HFFc6 (cell line): ENCODE measurements around the gene EPB41L3. TPM values are rescaled to one million over a fixed set of nuclear protein-coding genes. Genes with fewer than 3 reads are reported as not detected.

ENCODE experiments used
- DNase-seq: peaks from one replicate; pipeline ENCODE4 v3.0.0-alpha.2; 2018
- H3K27ac Mint-ChIP-seq: 2 replicates; pipeline ENCODE4 v1.8.0; 2020; ENCODE audit warnings: mild to moderate bottlenecking, mixed read lengths
- H3K27me3 Mint-ChIP-seq: 2 replicates; pipeline ENCODE4 v1.8.0; 2021; ENCODE audit warnings: mild to moderate bottlenecking, moderate library complexity, mixed read lengths; ENCODE audit not compliant: insufficient read depth
- H3K36me3 Mint-ChIP-seq: 2 replicates; pipeline ENCODE4 v1.8.0; 2021; ENCODE audit warnings: low read depth, mixed read lengths
- H3K4me1 Mint-ChIP-seq: 2 replicates; pipeline ENCODE4 v1.8.0; 2020; ENCODE audit warnings: low read depth, mixed read lengths
- H3K4me3 Mint-ChIP-seq: 2 replicates; pipeline ENCODE4 v1.8.0; 2020; ENCODE audit warnings: mild to moderate bottlenecking, moderate library complexity, mixed read lengths
- H3K9me3 Mint-ChIP-seq: 2 replicates; pipeline ENCODE4 v1.8.0; 2020; ENCODE audit warnings: mild to moderate bottlenecking, mixed read lengths
- total RNA-seq, 6 experiments: library from RNA; stranded (reverse); fragmentation: NEBNext Ultra II Directional; extraction: Animal tissue kit (Norgen Biotek cat#: 25700); gene quantifications; 2 replicates in 1 of 6; 3 replicates in 5 of 6; pipeline ENCODE4 v1.2.3, GENCODE V29; 2021
- TF ChIP-seq, protein P1 (sequence below): fragments of 200-600 bp; sonication (generic); IDR thresholded peaks from 2 replicates; pipeline ENCODE4 v1.5.0; 2021; ENCODE audit warnings: antibody characterized with exemption, mild to moderate bottlenecking

EPB41L3 gene
- total RNA-seq, 6 experiments from 2014 or later: 1.3 to 17.0 (median 1.8) TPM

DNA sequence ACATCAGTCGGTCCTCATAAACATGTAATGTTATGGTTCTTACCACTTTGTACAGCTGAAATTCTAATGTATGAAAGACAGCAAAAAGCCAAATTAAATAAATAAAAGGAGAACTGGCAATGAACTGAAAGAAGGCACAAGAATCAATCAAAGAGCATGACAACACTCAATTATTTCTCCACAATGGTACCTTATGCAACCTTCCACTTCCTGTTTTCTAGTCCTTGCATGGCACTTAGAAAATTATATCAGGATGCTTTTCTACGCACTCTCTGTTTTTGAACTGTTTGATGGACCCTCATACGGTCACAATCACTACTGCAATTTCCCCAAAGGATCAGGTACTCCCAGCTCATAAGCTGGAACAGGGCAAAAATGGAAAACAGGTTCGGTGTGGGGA lies 81.6 kb downstream of the EPB41L3 start:
- Mint-ChIP-seq H3K27me3 (no peaks in the 10 kb centered on the region), H3K27ac (no peak overlapping the region), H3K9me3 (peaks cover 27% of the 10 kb centered on the region), H3K4me1 (peaks cover 5% of the 10 kb centered on the region; the same call in 1 of the 2 replicates), H3K4me3 (no peak overlapping the region), H3K36me3 (no peaks in the 10 kb centered on the region)
- no peak for DNase-seq
- TF ChIP-seq, protein P1, sequence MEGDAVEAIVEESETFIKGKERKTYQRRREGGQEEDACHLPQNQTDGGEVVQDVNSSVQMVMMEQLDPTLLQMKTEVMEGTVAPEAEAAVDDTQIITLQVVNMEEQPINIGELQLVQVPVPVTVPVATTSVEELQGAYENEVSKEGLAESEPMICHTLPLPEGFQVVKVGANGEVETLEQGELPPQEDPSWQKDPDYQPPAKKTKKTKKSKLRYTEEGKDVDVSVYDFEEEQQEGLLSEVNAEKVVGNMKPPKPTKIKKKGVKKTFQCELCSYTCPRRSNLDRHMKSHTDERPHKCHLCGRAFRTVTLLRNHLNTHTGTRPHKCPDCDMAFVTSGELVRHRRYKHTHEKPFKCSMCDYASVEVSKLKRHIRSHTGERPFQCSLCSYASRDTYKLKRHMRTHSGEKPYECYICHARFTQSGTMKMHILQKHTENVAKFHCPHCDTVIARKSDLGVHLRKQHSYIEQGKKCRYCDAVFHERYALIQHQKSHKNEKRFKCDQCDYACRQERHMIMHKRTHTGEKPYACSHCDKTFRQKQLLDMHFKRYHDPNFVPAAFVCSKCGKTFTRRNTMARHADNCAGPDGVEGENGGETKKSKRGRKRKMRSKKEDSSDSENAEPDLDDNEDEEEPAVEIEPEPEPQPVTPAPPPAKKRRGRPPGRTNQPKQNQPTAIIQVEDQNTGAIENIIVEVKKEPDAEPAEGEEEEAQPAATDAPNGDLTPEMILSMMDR: no peak

- Mint-ChIP-seq H3K4me1 (peaks cover 5% of the 10 kb centered on the region; the same call in 1 of the 2 replicates), H3K27ac (no peak overlapping the region; the same call in 1 of the 2 replicates), H3K4me3 (no peak overlapping the region), H3K36me3 (no peaks in the 10 kb centered on the region), H3K9me3 (peaks cover 25% of the 10 kb centered on the region), H3K27me3 (no peaks in the 10 kb centered on the region)
- TF ChIP-seq, protein P1: no peak
- DNase-seq: no peak
Observed at GRCh38 chr18:5461041-5461440, 82.8 kb downstream of the EPB41L3 start.

GRCh38 chr18:5457462-5457957 lies 86.3 kb downstream of the EPB41L3 start:
- peak overlapping the region; percentile 42; the same call in 1 of the 2 replicates for H3K4me3 Mint-ChIP-seq
- TF ChIP-seq, protein P1: no peak
- no peak for DNase-seq
- H3K4me1 Mint-ChIP-seq: no peaks in the 10 kb centered on the region; the same call in 1 of the 2 replicates
- peak overlapping the region; percentile 54; the same call in 1 of the 2 replicates for H3K27ac Mint-ChIP-seq
- H3K27me3 Mint-ChIP-seq: no peaks in the 10 kb centered on the region
- peaks cover 18% of the 10 kb centered on the region for H3K9me3 Mint-ChIP-seq
- H3K36me3 Mint-ChIP-seq: no peaks in the 10 kb centered on the region

GRCh38 chr18:5456577-5457461 lies 87.0 kb downstream of the EPB41L3 start:
- TF ChIP-seq, protein P1: peak; percentile 54; the same call in 1 of the 2 replicates
- no peaks in the 10 kb centered on the region for H3K36me3 Mint-ChIP-seq
- no peaks in the 10 kb centered on the region for H3K27me3 Mint-ChIP-seq
- peak overlapping the region; percentile 54; the same call in 1 of the 2 replicates for H3K27ac Mint-ChIP-seq
- no peaks in the 10 kb centered on the region; the same call in 1 of the 2 replicates for H3K4me1 Mint-ChIP-seq
- peak; percentile 7 for DNase-seq
- peaks cover 13% of the 10 kb centered on the region for H3K9me3 Mint-ChIP-seq
- peak overlapping the region; percentile 42; the same call in 1 of the 2 replicates for H3K4me3 Mint-ChIP-seq

GRCh38 chr18:5455674-5456073 lies 88.1 kb downstream of the EPB41L3 start:
- TF ChIP-seq, protein P1: no peak
- no peak for DNase-seq
- no peaks in the 10 kb centered on the region for H3K36me3 Mint-ChIP-seq
- no peaks in the 10 kb centered on the region for H3K27me3 Mint-ChIP-seq
- H3K4me1 Mint-ChIP-seq: no peaks in the 10 kb centered on the region; the same call in 1 of the 2 replicates
- no peak overlapping the region for H3K4me3 Mint-ChIP-seq
- no peak overlapping the region for H3K27ac Mint-ChIP-seq
- H3K9me3 Mint-ChIP-seq: peaks cover 8% of the 10 kb centered on the region; the same call in 1 of the 2 replicates
